ENCODE data around the gene RBMS2.
"Not testable (repeated sequence)": the region's sequence is repeated elsewhere in the genome, so short reads cannot be mapped to it uniquely, and the experiment has no call there.

Gene RBMS2

GRCh38 chr12:56514014-56514318, 7.7 kb upstream of the RBMS2 start:
- not testable (repeated sequence) for DNase-seq (ENCODE audit: low read depth in 3 of 3)

GRCh38 chr12:56517854-56518253, 3.8 kb upstream of the RBMS2 start:
- no peak for DNase-seq (ENCODE audit: low read depth in 3 of 3)

- DNase-seq (ENCODE audit: low read depth in 3 of 3), result no peak
Observed at GRCh38 chr12:56518570-56518969, 3.0 kb upstream of the RBMS2 start.

- no peak for DNase-seq (ENCODE audit: low read depth in 3 of 3)
Observed at GRCh38 chr12:56520048-56520447, 1.6 kb upstream of the RBMS2 start.

- DNase-seq (ENCODE audit: low read depth in 3 of 3), result no peak
Observed at GRCh38 chr12:56520506-56520905, 1.1 kb upstream of the RBMS2 start.

GRCh38 chr12:56521209-56521589, 421 bp upstream of the RBMS2 start:
- no peak for DNase-seq (ENCODE audit: low read depth in 3 of 3)

GRCh38 chr12:56522411-56523193, 982 bp downstream of the RBMS2 start:
- DNase-seq (ENCODE audit: low read depth in 3 of 3), result no peak

GRCh38 chr12:56528846-56529245, 7.2 kb downstream of the RBMS2 start:
- no peak for DNase-seq (ENCODE audit: low read depth in 3 of 3)

- DNase-seq (ENCODE audit: low read depth in 3 of 3), result no peak
Observed at GRCh38 chr12:56529656-56530055, 8.0 kb downstream of the RBMS2 start.

- no peak for DNase-seq (ENCODE audit: low read depth in 3 of 3)
Observed at GRCh38 chr12:56530390-56531055, 8.9 kb downstream of the RBMS2 start.

GRCh38 chr12:56537546-56537945, 15.9 kb downstream of the RBMS2 start:
- DNase-seq (ENCODE audit: low read depth in 3 of 3), result no peak

- no peak for DNase-seq (ENCODE audit: low read depth in 3 of 3)
Observed at GRCh38 chr12:56541631-56542030, 20.0 kb downstream of the RBMS2 start.

GRCh38 chr12:56542164-56542563, 20.5 kb downstream of the RBMS2 start:
- no peak for DNase-seq (ENCODE audit: low read depth in 3 of 3)

GRCh38 chr12:56545023-56545604, 23.5 kb downstream of the RBMS2 start:
- DNase-seq (ENCODE audit: low read depth in 3 of 3), result no peak

- no peak for DNase-seq (ENCODE audit: low read depth in 3 of 3)
Observed at GRCh38 chr12:56546680-56547079, 25.1 kb downstream of the RBMS2 start.

GRCh38 chr12:56551070-56551469, 29.4 kb downstream of the RBMS2 start:
- DNase-seq (ENCODE audit: low read depth in 3 of 3), result no peak

GRCh38 chr12:56565510-56566101, 44.0 kb downstream of the RBMS2 start:
- DNase-seq (ENCODE audit: low read depth in 3 of 3), result peak in 2 of 3 experiments; percentile 11 to 28

- no peak for DNase-seq (ENCODE audit: low read depth in 3 of 3)
Observed at GRCh38 chr12:56568146-56568545, 46.5 kb downstream of the RBMS2 start.

GRCh38 chr12:56571121-56571520, 49.5 kb downstream of the RBMS2 start:
- no peak for DNase-seq (ENCODE audit: low read depth in 3 of 3)

GRCh38 chr12:56572288-56572687, 50.7 kb downstream of the RBMS2 start:
- DNase-seq (ENCODE audit: low read depth in 3 of 3), result no peak

GRCh38 chr12:56574210-56574609, 52.6 kb downstream of the RBMS2 start:
- DNase-seq (ENCODE audit: low read depth in 3 of 3), result no peak

- DNase-seq (ENCODE audit: low read depth in 3 of 3), result not testable (repeated sequence)
Observed at GRCh38 chr12:56577248-56577647, 55.6 kb downstream of the RBMS2 start.
